HepG2 (cell line): ENCODE data around the gene ISCU. TPM values are rescaled to one million over a fixed set of nuclear protein-coding genes. Genes with fewer than 3 reads are reported as not detected.

Source experiments
- ATAC-seq: fragments of 200-7000 bp; cut with Tn5 transposase; 3 replicates; pipeline ENCODE4 v1.9.1; 2020; ENCODE audit warnings: mild to moderate bottlenecking, moderate library complexity
- BruUV-seq: library from RNA; stranded (reverse); fragments of 400-500 nt; replicated peaks from 2 replicates; lab custom pipeline; 2021; lab: Mats Ljungman, UMichigan
- CTCF ChIA-PET: fragments of 300-600 bp; formaldehyde crosslinking; extraction: SDS; loops from one replicate; lab custom pipeline; 2021; ENCODE audit warnings: low total read pairs, inconsistent platforms, low intra/inter-chr PET ratio; lab: Yijun Ruan, JAX
- POLR2A ChIA-PET: fragments of 350-600 bp; sonication (Branson Sonifier 250); formaldehyde crosslinking; loops from one replicate; lab custom pipeline; 2020; ENCODE audit warnings: antibody characterized with exemption, inconsistent platforms; lab: Yijun Ruan, JAX
- DNase-seq: peaks from one replicate; pipeline ENCODE4 v3.0.0-alpha.2; 2015; ENCODE audit warnings: low spot score
- FAIRE-seq: peaks from 3 replicates; lab custom pipeline; 2011; peaks lifted over from hg19 to GRCh38; lab: Jason Lieb, UNC
- H2AFZ ChIP-seq: one replicate; pipeline ENCODE4 v1.6.1; 2011; ENCODE audit warnings: low read length, inconsistent platforms
- H3K27ac ChIP-seq: fragments of 300-600 bp; 3 replicates; pipeline ENCODE4 v1.8.0; 2011; ENCODE audit warnings: mixed run types, mild to moderate bottlenecking, mixed read lengths, low read length, inconsistent platforms; ENCODE audit not compliant: insufficient read depth; ENCODE audit errors: extremely low read length
- H3K27me3 ChIP-seq, 2 experiments: fragments of 200-600 bp in 1 of 2; 2 replicates in 1 of 2; 3 replicates in 1 of 2; pipeline versions ENCODE4 v1.6.0 to v1.8.0; 2011; ENCODE audit warnings: low read length in 2 of 2, mild to moderate bottlenecking in 2 of 2, moderate library complexity in 2 of 2, inconsistent platforms in 1 of 2; ENCODE audit not compliant: insufficient read depth in 2 of 2, control insufficient read depth in 1 of 2
- H3K36me3 ChIP-seq, 2 experiments: fragments of 200-600 bp in 1 of 2; replicated peaks in 1 of 2; 2 replicates in 1 of 2; 3 replicates in 1 of 2; pipeline versions ENCODE4 v1.5.1 to v1.8.0; 2011; ENCODE audit warnings: low read length in 2 of 2, inconsistent platforms in 1 of 2; ENCODE audit not compliant: insufficient read depth in 2 of 2, control insufficient read depth in 1 of 2
- H3K4me1 ChIP-seq: 2 replicates; pipeline ENCODE4 v1.5.1; 2012; ENCODE audit warnings: low read length, inconsistent platforms; ENCODE audit not compliant: insufficient read depth
- H3K4me2 ChIP-seq: 2 replicates; pipeline ENCODE4 v1.6.0; 2011; ENCODE audit warnings: low read depth, low read length, inconsistent platforms
- H3K4me3 ChIP-seq, 3 experiments: fragments of 200-600 bp in 1 of 3; sonication (generic), shearing (Covaris generic) in 1 of 3; replicated peaks in 1 of 3; 2 replicates each; pipeline ENCODE4 v1.5.1; 2011 to 2016; ENCODE audit warnings: low read length in 3 of 3, inconsistent platforms in 2 of 3, low read depth in 2 of 3, mild to moderate bottlenecking in 2 of 3, control low read depth in 1 of 3, mixed read lengths in 1 of 3; ENCODE audit not compliant: insufficient read depth in 1 of 3
- H3K79me2 ChIP-seq: one replicate; pipeline ENCODE4 v1.6.1; 2011; ENCODE audit warnings: low read length, inconsistent platforms; ENCODE audit not compliant: insufficient read depth
- H3K9ac ChIP-seq: 2 replicates; pipeline ENCODE4 v1.6.0; 2011; ENCODE audit warnings: mild to moderate bottlenecking, low read depth, low read length, inconsistent platforms; ENCODE audit not compliant: insufficient read depth
- H3K9me3 ChIP-seq: 2 replicates; pipeline ENCODE4 v1.5.1; 2012; ENCODE audit warnings: mild to moderate bottlenecking, low read length
- H4K20me1 ChIP-seq: 2 replicates; pipeline ENCODE4 v1.6.0; 2011; ENCODE audit warnings: inconsistent platforms, mild to moderate bottlenecking, low read length, moderate library complexity; ENCODE audit not compliant: insufficient read depth
- BRD4 ChIP-seq: sonication (generic); formaldehyde crosslinking; IDR thresholded peaks from 2 replicates; pipeline ENCODE4 v1.4.0; 2020; ENCODE audit warnings: missing genetic modification reagents
- CAMTA2 ChIP-seq: sonication (generic); formaldehyde crosslinking; IDR thresholded peaks from 2 replicates; pipeline ENCODE4 v1.4.0; 2020; ENCODE audit warnings: mild to moderate bottlenecking, missing genetic modification reagents, borderline replicate concordance
- CHD4 ChIP-seq: fragments of 200-600 bp; sonication (generic); IDR thresholded peaks from 2 replicates; pipeline ENCODE4 v1.7.0; 2017; ENCODE audit warnings: mild to moderate bottlenecking, low read length, borderline replicate concordance
- PCBP2 ChIP-seq: fragments of 200-400 bp; formaldehyde crosslinking; optimal IDR thresholded peaks from 2 replicates; pipeline ENCODE3; 2018; ENCODE audit warnings: low read length, low read depth; ENCODE audit not compliant: poor library complexity, severe bottlenecking
- POLR2AphosphoS5 ChIP-seq: IDR thresholded peaks from 2 replicates; pipeline ENCODE4 v1.6.1; 2012; ENCODE audit warnings: low read depth, low read length
- ZNF24 ChIP-seq: fragments of 450-650 bp; IDR thresholded peaks from 2 replicates; pipeline ENCODE4 v1.6.1; 2017; ENCODE audit warnings: antibody characterized with exemption, mild to moderate bottlenecking
- ZNF335 ChIP-seq: sonication (generic); formaldehyde crosslinking; IDR thresholded peaks from 2 replicates; pipeline ENCODE4 v1.4.0; 2020; ENCODE audit warnings: missing genetic modification reagents
- ZNF530 ChIP-seq: sonication (generic); formaldehyde crosslinking; IDR thresholded peaks from 2 replicates; pipeline ENCODE4 v1.5.0; 2020; ENCODE audit warnings: low read depth, mild to moderate bottlenecking, missing genetic modification reagents
- ZNF629 ChIP-seq: sonication (generic); formaldehyde crosslinking; conservative IDR thresholded peaks from 2 replicates; pipeline ENCODE4 v1.5.0; 2020; ENCODE audit warnings: missing genetic modification reagents
- WGBS: methylation state at CpG from one replicate; pipeline ENCODE4 v1.1.6; 2017; ENCODE audit warnings: low lambda C conversion rate; 5-methylcytosine and 5-hydroxymethylcytosine counted together
- in situ Hi-C: cut with HindIII; loops from 2 replicates; pipeline ENCODE4 v1.10.0; 2017; ENCODE audit warnings: low pct_unique_long_range_greater_than_20kb; ENCODE audit not compliant: extremely low pct_ligation_motif_present
- intact Hi-C: fragments of 100-400 bp; cut with micrococcal nuclease; formaldehyde crosslinking; loops from one replicate; pipeline ENCODE4 v1.10.0; 2022; ENCODE audit not compliant: unreplicated experiment
- polyA plus RNA-seq, 8 experiments: library from polyadenylated mRNA; depleted of rRNA in 3 of 8; stranded (reverse) in 7 of 8; unstranded in 1 of 8; fragments of >200 nt; fragmentation: Illumina TruSeq in 4 of 8; extraction: Trizol in 4 of 8; gene quantifications; 2 replicates each; pipeline versions ENCODE4 v1.2.1 to v1.2.3, GENCODE V29; 2011 to 2016; ENCODE audit warnings: low read depth in 4 of 8, missing spikeins in 1 of 8, mixed read lengths in 1 of 8; ENCODE audit not compliant: insufficient read depth in 1 of 8
- total RNA-seq, 5 experiments: library from RNA; depleted of rRNA; stranded (reverse); fragments of >200 nt; fragmentation: Illumina TruSeq; extraction: Trizol; gene quantifications; 2 replicates each; pipeline ENCODE4 v1.2.3, GENCODE V29; 2016; ENCODE audit warnings: low read depth in 1 of 5
- TF ChIP-seq, protein P1 (sequence below): sonication (generic); formaldehyde crosslinking; IDR thresholded peaks from 2 replicates; pipeline ENCODE4 v1.4.0; 2020; ENCODE audit warnings: mild to moderate bottlenecking, missing genetic modification reagents
- TF ChIP-seq, protein P2 (sequence below): sonication (generic); formaldehyde crosslinking; IDR thresholded peaks from 2 replicates; pipeline ENCODE4 v1.4.0; 2020; ENCODE audit warnings: mild to moderate bottlenecking, missing genetic modification reagents

ISCU gene
- total and polyA plus RNA-seq, 2 of the 13 experiments (the other 11 are each of a cell fraction or from before 2014, with no cell fraction given) = 94.4 to 107 TPM

DNA sequence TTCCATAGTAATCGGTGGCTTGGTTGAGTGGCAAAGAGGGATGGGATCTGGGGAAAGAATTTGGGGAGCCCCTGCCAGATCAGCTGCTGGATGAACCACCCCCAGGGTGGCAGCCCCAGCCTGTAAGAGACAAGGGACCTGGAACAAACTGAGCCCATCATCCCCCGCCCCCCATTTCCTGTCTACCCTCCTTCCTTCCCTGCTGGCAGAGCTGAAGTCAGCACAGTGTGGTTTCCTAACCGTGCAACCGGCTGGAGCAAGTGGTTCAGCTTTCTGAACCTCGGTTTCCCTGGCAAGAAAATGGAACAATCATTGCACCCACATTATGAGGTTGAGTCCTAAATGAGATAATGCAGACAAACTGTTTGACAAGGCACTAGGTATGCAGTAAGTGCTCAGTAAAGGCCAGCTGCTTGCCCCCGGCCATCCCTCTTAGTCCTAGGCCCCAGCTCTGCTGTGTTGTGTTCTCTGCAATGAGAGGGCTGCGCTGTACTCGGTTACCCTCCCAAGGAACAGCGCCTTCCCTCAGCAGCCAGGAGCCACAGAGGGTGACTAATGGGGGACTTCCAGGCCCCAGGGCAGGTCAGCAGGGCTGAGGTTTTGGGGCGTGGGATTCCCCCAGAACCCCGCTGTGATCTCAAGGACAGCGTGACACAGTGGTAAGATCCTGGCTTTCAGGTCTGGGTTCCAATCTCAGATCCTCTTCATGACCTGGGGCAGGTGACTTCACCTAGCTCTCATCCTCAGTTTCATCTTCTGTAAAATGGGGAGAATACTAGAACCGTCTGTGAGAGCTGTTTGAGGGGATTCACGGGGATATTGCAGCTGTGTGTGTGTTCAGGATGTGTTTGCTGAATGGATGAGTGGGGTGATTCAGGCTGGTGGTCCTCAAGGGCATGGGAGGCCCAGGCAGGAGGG, 54.8 kb downstream of the ISCU start:
- intact Hi-C loops (no loop called here), in situ Hi-C loops (loop anchor here (5.0 kb wide), 1 partner anchor 50 kb away; no protein-coding TSS in a partner anchor)
- no peaks in the 10 kb centered on the region for H3K36me3 ChIP-seq
- peaks cover 0 to 4% of the 10 kb centered on the region in 2 experiments; a peak in 1 of 5 replicates for H3K27me3 ChIP-seq
- H3K4me1 ChIP-seq = peaks cover 30% of the 10 kb centered on the region
- H3K4me3 ChIP-seq = no peak overlapping the region
- TF ChIP-seq ZNF629 (CRISPR knock-in tag) = peak; percentile 71; the same call in 1 of the 2 replicates
- TF ChIP-seq BRD4 (CRISPR knock-in tag) = no peak
- TF ChIP-seq POLR2AphosphoS5 = no peak
- no peak for TF ChIP-seq CAMTA2 (CRISPR knock-in tag)
- TF ChIP-seq, protein P1, sequence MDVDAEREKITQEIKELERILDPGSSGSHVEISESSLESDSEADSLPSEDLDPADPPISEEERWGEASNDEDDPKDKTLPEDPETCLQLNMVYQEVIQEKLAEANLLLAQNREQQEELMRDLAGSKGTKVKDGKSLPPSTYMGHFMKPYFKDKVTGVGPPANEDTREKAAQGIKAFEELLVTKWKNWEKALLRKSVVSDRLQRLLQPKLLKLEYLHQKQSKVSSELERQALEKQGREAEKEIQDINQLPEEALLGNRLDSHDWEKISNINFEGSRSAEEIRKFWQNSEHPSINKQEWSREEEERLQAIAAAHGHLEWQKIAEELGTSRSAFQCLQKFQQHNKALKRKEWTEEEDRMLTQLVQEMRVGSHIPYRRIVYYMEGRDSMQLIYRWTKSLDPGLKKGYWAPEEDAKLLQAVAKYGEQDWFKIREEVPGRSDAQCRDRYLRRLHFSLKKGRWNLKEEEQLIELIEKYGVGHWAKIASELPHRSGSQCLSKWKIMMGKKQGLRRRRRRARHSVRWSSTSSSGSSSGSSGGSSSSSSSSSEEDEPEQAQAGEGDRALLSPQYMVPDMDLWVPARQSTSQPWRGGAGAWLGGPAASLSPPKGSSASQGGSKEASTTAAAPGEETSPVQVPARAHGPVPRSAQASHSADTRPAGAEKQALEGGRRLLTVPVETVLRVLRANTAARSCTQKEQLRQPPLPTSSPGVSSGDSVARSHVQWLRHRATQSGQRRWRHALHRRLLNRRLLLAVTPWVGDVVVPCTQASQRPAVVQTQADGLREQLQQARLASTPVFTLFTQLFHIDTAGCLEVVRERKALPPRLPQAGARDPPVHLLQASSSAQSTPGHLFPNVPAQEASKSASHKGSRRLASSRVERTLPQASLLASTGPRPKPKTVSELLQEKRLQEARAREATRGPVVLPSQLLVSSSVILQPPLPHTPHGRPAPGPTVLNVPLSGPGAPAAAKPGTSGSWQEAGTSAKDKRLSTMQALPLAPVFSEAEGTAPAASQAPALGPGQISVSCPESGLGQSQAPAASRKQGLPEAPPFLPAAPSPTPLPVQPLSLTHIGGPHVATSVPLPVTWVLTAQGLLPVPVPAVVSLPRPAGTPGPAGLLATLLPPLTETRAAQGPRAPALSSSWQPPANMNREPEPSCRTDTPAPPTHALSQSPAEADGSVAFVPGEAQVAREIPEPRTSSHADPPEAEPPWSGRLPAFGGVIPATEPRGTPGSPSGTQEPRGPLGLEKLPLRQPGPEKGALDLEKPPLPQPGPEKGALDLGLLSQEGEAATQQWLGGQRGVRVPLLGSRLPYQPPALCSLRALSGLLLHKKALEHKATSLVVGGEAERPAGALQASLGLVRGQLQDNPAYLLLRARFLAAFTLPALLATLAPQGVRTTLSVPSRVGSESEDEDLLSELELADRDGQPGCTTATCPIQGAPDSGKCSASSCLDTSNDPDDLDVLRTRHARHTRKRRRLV (CRISPR knock-in tag) = no peak
- TF ChIP-seq, protein P2, sequence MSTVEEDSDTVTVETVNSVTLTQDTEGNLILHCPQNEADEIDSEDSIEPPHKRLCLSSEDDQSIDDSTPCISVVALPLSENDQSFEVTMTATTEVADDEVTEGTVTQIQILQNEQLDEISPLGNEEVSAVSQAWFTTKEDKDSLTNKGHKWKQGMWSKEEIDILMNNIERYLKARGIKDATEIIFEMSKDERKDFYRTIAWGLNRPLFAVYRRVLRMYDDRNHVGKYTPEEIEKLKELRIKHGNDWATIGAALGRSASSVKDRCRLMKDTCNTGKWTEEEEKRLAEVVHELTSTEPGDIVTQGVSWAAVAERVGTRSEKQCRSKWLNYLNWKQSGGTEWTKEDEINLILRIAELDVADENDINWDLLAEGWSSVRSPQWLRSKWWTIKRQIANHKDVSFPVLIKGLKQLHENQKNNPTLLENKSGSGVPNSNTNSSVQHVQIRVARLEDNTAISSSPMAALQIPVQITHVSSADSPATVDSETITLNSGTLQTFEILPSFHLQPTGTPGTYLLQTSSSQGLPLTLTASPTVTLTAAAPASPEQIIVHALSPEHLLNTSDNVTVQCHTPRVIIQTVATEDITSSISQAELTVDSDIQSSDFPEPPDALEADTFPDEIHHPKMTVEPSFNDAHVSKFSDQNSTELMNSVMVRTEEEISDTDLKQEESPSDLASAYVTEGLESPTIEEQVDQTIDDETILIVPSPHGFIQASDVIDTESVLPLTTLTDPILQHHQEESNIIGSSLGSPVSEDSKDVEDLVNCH (CRISPR knock-in tag) = no peak
- TF ChIP-seq ZNF24 = no peak
- TF ChIP-seq CHD4 = peak; percentile 38; the same call in 1 of the 2 replicates
- TF ChIP-seq PCBP2 = no peak
- no peak for TF ChIP-seq ZNF530 (CRISPR knock-in tag)
- no peak for TF ChIP-seq ZNF335
- TF ChIP-seq, all 625 proteins: peak for 2
- CTCF ChIA-PET = interaction anchor here (1.1 to 3.0 kb wide), 3 partner anchors 53 to 186 kb away, joined by 3 to 45 read pairs (median 3); partner anchors contain the start of gene ISCU
- no peak overlapping the region for H2AFZ ChIP-seq
- H4K20me1 ChIP-seq = no peaks in the 10 kb centered on the region
- 16% methylated on average over 6 of the region's 14 CpGs for WGBS
- no peaks in the 10 kb centered on the region for H3K79me2 ChIP-seq
- no peak overlapping the region for H3K27ac ChIP-seq
- no peak overlapping the region for H3K4me2 ChIP-seq
- POLR2A ChIA-PET = interaction anchor here (1.7 to 2.1 kb wide), 2 partner anchors 55 to 56 kb away, joined by 4 to 13 read pairs; partner anchors contain the start of genes ISCU and SART3
- H3K9ac ChIP-seq = no peak overlapping the region
- no peaks in the 10 kb centered on the region for H3K9me3 ChIP-seq
- no TSS peak for BruUV-seq
- FAIRE-seq (no peak), ATAC-seq (no peak), DNase-seq (no peak)
